Measurements from ENCODE around the gene C6orf89.
"Not testable (repeated sequence)": the region's sequence is repeated elsewhere in the genome, so short reads cannot be mapped to it uniquely, and the experiment has no call there.

Gene C6orf89

GRCh38 chr6:36947570-36948351, 62.0 kb downstream of the C6orf89 start:
- peak; percentile 94 for DNase-seq (ENCODE audit: low spot score)

GRCh38 chr6:36949076-36949475, 63.3 kb downstream of the C6orf89 start:
- not testable (repeated sequence) for DNase-seq (ENCODE audit: low spot score)

GRCh38 chr6:36949636-36950035, 63.9 kb downstream of the C6orf89 start:
- DNase-seq (ENCODE audit: low spot score) = no peak

GRCh38 chr6:36953931-36954261, 68.1 kb downstream of the C6orf89 start:
- DNase-seq (ENCODE audit: low spot score) = no peak

- no peak for DNase-seq (ENCODE audit: low spot score)
These were observed 68.6 kb downstream of the C6orf89 start, which contains the start of gene PI16 for GRCh38 chr6:36954262-36954931. Gene PI16 (plus strand): TSS chr6:36954738. CDS start chr6:36954761, 23 bp downstream.

- DNase-seq (ENCODE audit: low spot score) = no peak
These were observed 69.4 kb downstream of the C6orf89 start for GRCh38 chr6:36955136-36955535.

GRCh38 chr6:36955671-36956445, 70.1 kb downstream of the C6orf89 start:
- no peak for DNase-seq (ENCODE audit: low spot score)

GRCh38 chr6:36956446-36956820, 70.7 kb downstream of the C6orf89 start:
- DNase-seq (ENCODE audit: low spot score) = no peak

GRCh38 chr6:36957773-36958271, 72.1 kb downstream of the C6orf89 start:
- no peak for DNase-seq (ENCODE audit: low spot score)

- DNase-seq (ENCODE audit: low spot score) = no peak
These were observed 73.2 kb downstream of the C6orf89 start for GRCh38 chr6:36958775-36959554.

- no peak for DNase-seq (ENCODE audit: low spot score)
These were observed 74.0 kb downstream of the C6orf89 start for GRCh38 chr6:36959555-36960250.

GRCh38 chr6:36961441-36962435, 76.0 kb downstream of the C6orf89 start:
- no peak for DNase-seq (ENCODE audit: low spot score)

GRCh38 chr6:36962874-36963273, 77.1 kb downstream of the C6orf89 start:
- peak; percentile 88 for DNase-seq (ENCODE audit: low spot score)

GRCh38 chr6:36963451-36964290, 77.9 kb downstream of the C6orf89 start:
- DNase-seq (ENCODE audit: low spot score) = no peak

GRCh38 chr6:36964349-36964748, 78.6 kb downstream of the C6orf89 start:
- no peak for DNase-seq (ENCODE audit: low spot score)

GRCh38 chr6:36964908-36965307, 79.2 kb downstream of the C6orf89 start:
- DNase-seq (ENCODE audit: low spot score) = no peak

- no peak for DNase-seq (ENCODE audit: low spot score)
These were observed 81.5 kb downstream of the C6orf89 start for GRCh38 chr6:36967301-36967700.

- DNase-seq (ENCODE audit: low spot score) = no peak
These were observed 82.0 kb downstream of the C6orf89 start for GRCh38 chr6:36967757-36968156.
